GM10248 (cell line): ENCODE results near the gene SOCS6.

Experiments used
- CTCF ChIA-PET: fragments of 300-600 bp; sonication (Branson Sonifier 250); formaldehyde crosslinking; extraction: SDS; loops from one replicate; lab custom pipeline; 2021; ENCODE audit warnings: antibody characterized with exemption; lab: Yijun Ruan, JAX
- POLR2A ChIA-PET: fragments of 350-650 bp; sonication (Branson Sonifier 250); formaldehyde crosslinking; extraction: SDS; loops from one replicate; lab custom pipeline; 2020; ENCODE audit warnings: antibody characterized with exemption; lab: Yijun Ruan, JAX
- DNase-seq: peaks from one replicate; pipeline ENCODE4 v3.0.0; 2012; ENCODE audit errors: extremely low spot score
- TF ChIP-seq, protein P1 (sequence below): IDR thresholded peaks from 2 replicates; pipeline ENCODE4 v1.5.1; 2012; ENCODE audit warnings: mild to moderate bottlenecking, low read depth; ENCODE audit errors: extremely low read depth, missing control alignments, control extremely low read depth

Gene SOCS6

DNA sequence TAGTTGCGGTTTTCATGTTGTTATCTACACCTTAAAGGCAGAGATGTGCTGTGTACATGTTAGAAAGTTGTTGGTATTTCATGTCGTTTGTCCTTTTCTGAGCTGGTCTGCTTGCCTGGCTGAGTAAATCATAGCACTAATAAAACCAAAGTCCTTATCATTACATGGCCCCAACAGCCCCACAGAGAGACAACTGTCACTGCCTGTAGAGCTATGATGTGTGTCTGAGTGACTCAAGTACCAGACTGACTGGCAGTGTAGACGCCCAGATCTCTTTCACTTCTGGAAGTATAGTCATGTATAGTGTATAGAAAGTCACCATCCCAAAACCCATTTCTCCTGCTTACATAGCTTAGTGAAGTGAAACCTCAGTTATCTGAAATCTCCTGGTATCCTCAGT, 4.3 kb downstream of the SOCS6 start:
- ChIA-PET POLR2A (no interaction called here), CTCF (interaction anchor here (0.9 kb wide), 1 partner anchor 21 kb away, joined by 3 read pairs; no protein-coding TSS in a partner anchor)

DNA sequence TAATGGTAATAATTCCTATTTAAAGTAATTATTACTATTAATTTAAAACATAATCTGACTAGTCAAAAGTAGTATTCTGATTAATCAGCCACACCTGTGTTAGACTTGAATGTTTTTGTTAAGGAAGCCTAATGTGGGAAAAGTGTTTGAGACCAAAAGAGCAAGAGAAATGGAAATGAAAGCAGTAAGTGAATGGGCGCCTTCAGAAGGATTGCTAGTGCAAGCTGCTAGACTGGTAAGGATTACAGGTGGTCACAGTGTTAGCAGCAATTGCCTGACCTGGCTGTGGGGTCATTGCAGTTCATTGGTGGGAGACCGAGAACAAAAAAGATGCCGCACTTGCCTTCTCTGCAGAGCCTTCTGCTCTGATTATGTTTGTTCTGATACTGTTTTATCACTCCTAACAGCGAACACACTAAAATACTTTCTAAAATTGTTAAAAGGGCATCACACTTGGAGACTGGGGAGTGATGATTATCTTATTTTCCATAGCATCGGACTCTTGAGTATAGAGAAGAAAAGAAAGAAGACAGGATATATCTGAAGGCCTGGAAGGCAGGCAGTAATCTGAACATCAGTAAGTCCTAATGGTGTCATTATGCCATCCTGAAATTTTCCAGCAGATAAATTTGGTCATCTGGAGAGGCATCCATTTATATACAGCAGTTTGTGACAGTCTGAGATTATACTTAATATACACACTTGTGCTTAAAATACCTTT, 5.8 kb downstream of the SOCS6 start:
- TF ChIP-seq, protein P1, sequence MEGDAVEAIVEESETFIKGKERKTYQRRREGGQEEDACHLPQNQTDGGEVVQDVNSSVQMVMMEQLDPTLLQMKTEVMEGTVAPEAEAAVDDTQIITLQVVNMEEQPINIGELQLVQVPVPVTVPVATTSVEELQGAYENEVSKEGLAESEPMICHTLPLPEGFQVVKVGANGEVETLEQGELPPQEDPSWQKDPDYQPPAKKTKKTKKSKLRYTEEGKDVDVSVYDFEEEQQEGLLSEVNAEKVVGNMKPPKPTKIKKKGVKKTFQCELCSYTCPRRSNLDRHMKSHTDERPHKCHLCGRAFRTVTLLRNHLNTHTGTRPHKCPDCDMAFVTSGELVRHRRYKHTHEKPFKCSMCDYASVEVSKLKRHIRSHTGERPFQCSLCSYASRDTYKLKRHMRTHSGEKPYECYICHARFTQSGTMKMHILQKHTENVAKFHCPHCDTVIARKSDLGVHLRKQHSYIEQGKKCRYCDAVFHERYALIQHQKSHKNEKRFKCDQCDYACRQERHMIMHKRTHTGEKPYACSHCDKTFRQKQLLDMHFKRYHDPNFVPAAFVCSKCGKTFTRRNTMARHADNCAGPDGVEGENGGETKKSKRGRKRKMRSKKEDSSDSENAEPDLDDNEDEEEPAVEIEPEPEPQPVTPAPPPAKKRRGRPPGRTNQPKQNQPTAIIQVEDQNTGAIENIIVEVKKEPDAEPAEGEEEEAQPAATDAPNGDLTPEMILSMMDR, result no peak
- CTCF ChIA-PET, result interaction anchor here (0.8 to 1.4 kb wide), 3 partner anchors 24 to 238 kb away, joined by 3 to 4 read pairs (median 4); no protein-coding TSS in a partner anchor
- DNase-seq, result no peak
- POLR2A ChIA-PET, result no interaction called here

More for the DNA sequence above, 4.3 kb downstream of the SOCS6 start:
- DNase-seq, result no peak
- TF ChIP-seq, protein P1, result no peak

GRCh38 chr18:70295192-70296188, 6.6 kb downstream of the SOCS6 start:
- DNase-seq, result no peak
- TF ChIP-seq, protein P1, result no peak
- CTCF ChIA-PET, result interaction anchor here (0.8 to 1.4 kb wide), 6 partner anchors 11 to 238 kb away, joined by 3 to 4 read pairs (median 3); no protein-coding TSS in a partner anchor
- POLR2A ChIA-PET, result no interaction called here

DNA sequence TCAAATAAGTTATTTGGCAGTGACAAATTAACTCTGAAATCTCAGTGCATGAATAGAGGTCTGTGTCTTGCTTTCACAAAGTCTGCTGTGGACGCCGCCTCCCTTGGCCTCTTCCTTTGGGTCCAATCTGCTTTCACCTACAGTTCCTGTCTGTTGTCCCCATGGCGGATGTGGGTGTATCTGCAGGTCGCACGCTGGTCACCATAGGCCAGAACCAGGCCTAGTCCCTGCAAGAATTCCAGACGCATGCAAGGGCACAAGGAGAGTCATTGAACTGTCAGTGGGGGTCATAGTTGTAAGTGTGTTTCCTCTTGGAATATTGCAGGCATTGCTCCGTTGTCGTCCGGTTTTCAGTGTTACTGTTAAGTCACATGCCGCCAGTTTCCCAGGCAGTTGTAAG, 7.4 kb downstream of the SOCS6 start:
- ChIA-PET CTCF (interaction anchor here (0.8 to 1.2 kb wide), 3 partner anchors 10 to 159 kb away, joined by 3 read pairs; no protein-coding TSS in a partner anchor), POLR2A (no interaction called here)
- no peak for DNase-seq
- TF ChIP-seq, protein P1, result no peak

DNA sequence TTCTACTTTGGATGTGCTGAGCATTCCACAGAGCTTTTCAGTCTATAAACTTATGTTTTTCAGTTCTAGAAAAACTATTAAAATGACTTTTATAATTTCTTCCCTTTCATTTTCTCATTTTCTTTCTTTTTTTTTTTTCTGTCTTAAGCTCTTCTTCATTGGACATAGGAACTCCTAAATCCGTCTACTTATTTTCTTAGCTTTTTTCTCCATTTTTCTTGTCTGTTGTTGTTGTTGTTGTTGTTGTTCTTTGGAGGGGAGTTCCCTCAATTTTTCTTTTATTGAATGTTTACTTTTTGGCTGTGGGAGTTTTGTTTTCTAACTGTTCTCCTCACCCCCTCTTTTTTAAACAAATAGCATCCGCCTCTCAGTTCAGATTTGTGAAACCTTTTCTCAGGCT, 7.9 kb downstream of the SOCS6 start:
- ChIA-PET POLR2A (no interaction called here), CTCF (no interaction called here)
- TF ChIP-seq, protein P1, result no peak
- DNase-seq, result no peak

DNA sequence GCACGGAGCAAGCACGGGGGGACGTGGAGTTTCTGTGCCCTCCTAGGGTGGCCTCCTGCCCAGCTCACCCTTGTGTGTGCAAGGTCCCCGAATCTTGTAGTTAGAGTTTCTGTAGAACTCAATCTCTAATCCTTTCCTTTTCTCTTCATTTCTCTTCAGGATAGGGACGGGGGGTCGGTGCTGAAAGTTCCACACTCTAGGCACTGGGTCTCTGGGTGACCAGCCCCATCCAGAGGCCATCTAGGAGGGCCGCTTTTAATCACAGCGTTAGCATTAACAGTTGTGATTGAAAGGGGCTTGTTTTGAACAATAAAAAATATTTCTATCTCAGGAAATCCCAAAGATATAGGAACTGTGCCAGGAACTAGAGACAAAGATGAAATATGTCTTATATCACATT, 10.5 kb downstream of the SOCS6 start:
- TF ChIP-seq, protein P1, result no peak
- no peak for DNase-seq
- ChIA-PET POLR2A (no interaction called here), CTCF (interaction anchor here (1.3 kb wide), 1 partner anchor 10 kb away, joined by 3 read pairs; no protein-coding TSS in a partner anchor)
